ENCODE results near the gene FCHSD2. TPM values are rescaled to one million over a fixed set of nuclear protein-coding genes. Genes with fewer than 3 reads are reported as not detected.

FCHSD2 gene
- total and polyA plus RNA-seq, 2 of the 8 experiments (the other 6 are each of a cell fraction or from before 2014, with no cell fraction given), result 4.1 to 7.8 TPM

GRCh38 chr11:72962084-72962483 lies 180.0 kb downstream of the FCHSD2 start:
- no peak overlapping the region for H3K27ac ChIP-seq (ENCODE audit: low read depth, low read length)
- TF ChIP-seq POU5F1 (IDR thresholded peaks at IDR 0.05; ENCODE audit: low read depth, low read length), result no peak
- TF ChIP-seq CEBPB (IDR thresholded peaks at IDR 0.05; ENCODE audit: low read depth, low read length), result peak; percentile 92
- H3K23me2 ChIP-seq (ENCODE audit: low read depth, low read length), result no peaks in the 10 kb centered on the region
- 87% methylated on average over 4 of the region's 4 CpGs; no CpG with 5 or more reads in 1 of the 2 experiments for WGBS, 2 experiments (ENCODE audit: extremely low coverage in 1 of 2, insufficient coverage in 1 of 2, insufficient read length in 1 of 2, insufficient replicate concordance in 2 of 2, low coverage in 1 of 2, low lambda C conversion rate in 2 of 2, missing lambda C conversion rate in 1 of 2)
- no peaks in the 10 kb centered on the region for H3K79me2 ChIP-seq (ENCODE audit: control insufficient read depth in 1 of 2, insufficient read depth in 2 of 2, low read length in 2 of 2)
- no peak for FAIRE-seq
- H4K8ac ChIP-seq (ENCODE audit: extremely low read depth, insufficient read depth, low read length), result no peak overlapping the region
- no peak overlapping the region for H2AK5ac ChIP-seq (ENCODE audit: low read depth, low read length)
- no peak overlapping the region for H4K5ac ChIP-seq (ENCODE audit: insufficient read length, low read depth, low read length)
- no peak overlapping the region for H4K91ac ChIP-seq (replicated peaks; ENCODE audit: insufficient read length, low read length)
- no peak overlapping the region for H3K4me3 ChIP-seq (ENCODE audit: extremely low read depth in 1 of 4, insufficient read depth in 2 of 4, low read depth in 3 of 4, low read length in 4 of 4)
- no peak overlapping the region for H2BK120ac ChIP-seq (replicated peaks; ENCODE audit: low read depth, low read length)
- no peak overlapping the region for H3K4me2 ChIP-seq (ENCODE audit: insufficient read depth in 1 of 2, low read depth in 2 of 2, low read length in 2 of 2)
- H3K23ac ChIP-seq (ENCODE audit: insufficient read length), result no peak overlapping the region
- no peak overlapping the region for H3K18ac ChIP-seq (ENCODE audit: extremely low read depth, low read length)
- no peak overlapping the region for H3K4ac ChIP-seq (replicated peaks; ENCODE audit: insufficient read length, low read depth, low read length)
- H3K9me3 ChIP-seq (ENCODE audit: insufficient read depth in 2 of 2, low read depth in 1 of 2, low read length in 1 of 2), result no peaks in the 10 kb centered on the region
- 0 out of 7 replicates have a peak, but pooled peaks cover 0 to 2% (median 0%) of the 10 kb centered on the region in 4 experiments for H3K4me1 ChIP-seq (replicated peaks in 1 of 4; ENCODE audit: control insufficient read depth in 3 of 4, insufficient read depth in 4 of 4, low read length in 3 of 4)
- no peak overlapping the region for H2AFZ ChIP-seq (ENCODE audit: low read length)
- CTCF ChIA-PET (ENCODE audit: partially characterized antibody), result no interaction called here
- H2BK12ac ChIP-seq (ENCODE audit: low read depth, low read length), result no peak overlapping the region
- H2BK20ac ChIP-seq (ENCODE audit: low read length), result no peak overlapping the region
- H3K9ac ChIP-seq (replicated peaks in 1 of 4; ENCODE audit: extremely low read depth in 1 of 4, low read depth in 3 of 4, low read length in 3 of 4), result no peak overlapping the region
- H3K79me1 ChIP-seq (ENCODE audit: low read depth, low read length), result no peaks in the 10 kb centered on the region
- H2BK5ac ChIP-seq (ENCODE audit: low read depth, low read length), result no peak overlapping the region
- H3K14ac ChIP-seq (ENCODE audit: insufficient read length), result no peak overlapping the region
- DNase-seq (ENCODE audit: low read depth in 1 of 2, low spot score in 2 of 2), result no peak
- H4K20me1 ChIP-seq (replicated peaks in 1 of 2; ENCODE audit: control insufficient read depth in 1 of 2, insufficient read depth in 2 of 2, low read length in 2 of 2), result no peaks in the 10 kb centered on the region
- POLR2A ChIA-PET (ENCODE audit: partially characterized antibody), result no interaction called here
- no peaks in the 10 kb centered on the region for H3K27me3 ChIP-seq (replicated peaks in 1 of 4; ENCODE audit: control insufficient read depth in 3 of 4, extremely low read depth in 1 of 4, insufficient read depth in 3 of 4, low read length in 3 of 4)
- H3K56ac ChIP-seq (replicated peaks; ENCODE audit: insufficient read length, low read depth, low read length), result no peak overlapping the region
- H3K36me3 ChIP-seq (ENCODE audit: control insufficient read depth in 2 of 4, insufficient read depth in 4 of 4, low read length in 3 of 4), result no peaks in the 10 kb centered on the region
- H2BK15ac ChIP-seq (ENCODE audit: low read length), result no peak overlapping the region
